Keratinocyte (primary cell): ENCODE results near the gene PTPN2. TPM values are rescaled to one million over a fixed set of nuclear protein-coding genes. Genes with fewer than 3 reads are reported as not detected.

Experiments used
- DNase-seq: peaks from one replicate; pipeline ENCODE4 v3.0.0-alpha.2; 2011; ENCODE audit warnings: low read depth, missing footprints, low spot score
- FAIRE-seq: peaks from 2 replicates; lab custom pipeline; 2011; peaks lifted over from hg19 to GRCh38; lab: Jason Lieb, UNC
- H2AFZ ChIP-seq: 2 replicates; pipeline ENCODE4 v1.6.0; 2012; ENCODE audit warnings: low read length, control low read depth, inconsistent platforms; ENCODE audit not compliant: control insufficient read depth
- H3K27ac ChIP-seq: 2 replicates; pipeline ENCODE4 v1.5.1; 2011; ENCODE audit warnings: low read length; ENCODE audit not compliant: control insufficient read depth, insufficient read depth
- H3K27me3 ChIP-seq: 3 replicates; pipeline ENCODE4 v1.6.0; 2011; ENCODE audit warnings: low read length; ENCODE audit not compliant: control insufficient read depth, insufficient read depth; ENCODE audit errors: extremely low read depth
- H3K36me3 ChIP-seq, 2 experiments: 2 replicates in 1 of 2; 3 replicates in 1 of 2; pipeline ENCODE4 v1.5.1; 2011; ENCODE audit warnings: low read length in 2 of 2, mild to moderate bottlenecking in 1 of 2; ENCODE audit not compliant: control insufficient read depth in 2 of 2, insufficient read depth in 2 of 2; ENCODE audit errors: extremely low read depth in 1 of 2
- H3K4me1 ChIP-seq: 3 replicates; pipeline ENCODE4 v1.5.1; 2011; ENCODE audit warnings: low read length; ENCODE audit not compliant: control insufficient read depth, insufficient read depth; ENCODE audit errors: extremely low read depth
- H3K4me2 ChIP-seq: 3 replicates; pipeline ENCODE4 v1.6.0; 2011; ENCODE audit warnings: low read depth, low read length; ENCODE audit not compliant: control insufficient read depth, insufficient read depth; ENCODE audit errors: extremely low read depth
- H3K4me3 ChIP-seq, 3 experiments: fragments of 200-600 bp in 1 of 3; sonication (generic) in 1 of 3; 2 replicates in 2 of 3; 3 replicates in 1 of 3; pipeline ENCODE4 v1.5.1; 2011 to 2016; ENCODE audit warnings: low read length in 3 of 3, mild to moderate bottlenecking in 3 of 3, control low read depth in 2 of 3, inconsistent platforms in 1 of 3, low read depth in 1 of 3, mixed read lengths in 1 of 3, mixed run types in 1 of 3, moderate library complexity in 1 of 3; ENCODE audit not compliant: control insufficient read depth in 2 of 3, insufficient read depth in 2 of 3; ENCODE audit errors: extremely low read depth in 1 of 3
- H3K79me2 ChIP-seq: 2 replicates; pipeline ENCODE4 v1.6.0; 2012; ENCODE audit warnings: low read length; ENCODE audit not compliant: control insufficient read depth, insufficient read depth
- H3K9ac ChIP-seq: 3 replicates; pipeline ENCODE4 v1.6.0; 2011; ENCODE audit warnings: low read length; ENCODE audit not compliant: control insufficient read depth, insufficient read depth; ENCODE audit errors: extremely low read depth
- H3K9me1 ChIP-seq: 3 replicates; pipeline ENCODE4 v1.6.0; 2011; ENCODE audit warnings: low read length; ENCODE audit not compliant: control insufficient read depth, insufficient read depth; ENCODE audit errors: extremely low read depth
- H3K9me3 ChIP-seq: 2 replicates; pipeline ENCODE4 v1.5.1; 2012; ENCODE audit warnings: low read depth, low read length; ENCODE audit not compliant: control insufficient read depth
- H4K20me1 ChIP-seq: 3 replicates; pipeline ENCODE4 v1.6.0; 2011; ENCODE audit warnings: low read length; ENCODE audit not compliant: control insufficient read depth, insufficient read depth; ENCODE audit errors: extremely low read depth
- EZH2 ChIP-seq: IDR thresholded peaks from one replicate; pipeline ENCODE4 v1.6.1; 2012; ENCODE audit warnings: inconsistent platforms, mild to moderate bottlenecking, low read length, moderate library complexity
- dilution Hi-C: fragments of 300-500 bp; cut with MboI; formaldehyde crosslinking; loops from one replicate; pipeline ENCODE4 v1.7.0; 2020; ENCODE audit warnings: low sequenced_read_pairs; ENCODE audit not compliant: extremely low pct_ligation_motif_present
- polyA plus RNA-seq, 5 experiments: library from polyadenylated mRNA; depleted of rRNA in 3 of 5; stranded (reverse) in 3 of 5; stranded (forward) in 1 of 5; unstranded in 1 of 5; fragments of >200 nt; gene quantifications; 1 replicate in 1 of 5; 2 replicates in 3 of 5; 3 replicates in 1 of 5; pipeline versions ENCODE4 v1.2.1 to v1.2.3, GENCODE V29; 2011 to 2012; ENCODE audit warnings: missing spikeins in 2 of 5, low read depth in 1 of 5, low replicate concordance in 1 of 5
- TF ChIP-seq, protein P1 (sequence below), 3 experiments: IDR thresholded peaks in 1 of 3; conservative IDR thresholded peaks in 1 of 3; optimal IDR thresholded peaks in 1 of 3; 2 replicates in 2 of 3; 3 replicates in 1 of 3; pipeline versions ENCODE3 to v1.5.1; 2011; ENCODE audit warnings: low read length in 3 of 3, mild to moderate bottlenecking in 3 of 3, moderate library complexity in 2 of 3, control low read depth in 1 of 3, inconsistent platforms in 1 of 3; ENCODE audit not compliant: insufficient read depth in 2 of 3; ENCODE audit errors: extremely low read depth in 1 of 3

Gene PTPN2
- polyA plus RNA-seq, 1 donor (not counting 4 experiments of a cell fraction or from before 2014, with no cell fraction given): 39.9 TPM

GRCh38 chr18:12769644-12770440 lies 114.2 kb downstream of the PTPN2 start:
- no peaks in the 10 kb centered on the region for H3K36me3 ChIP-seq
- no peaks in the 10 kb centered on the region for H3K79me2 ChIP-seq
- no peaks in the 10 kb centered on the region for H3K9me3 ChIP-seq
- dilution Hi-C loops: no loop called here
- no peak for DNase-seq
- no peaks in the 10 kb centered on the region for H3K9me1 ChIP-seq
- no peak overlapping the region for H3K27ac ChIP-seq
- FAIRE-seq: no peak
- H3K27me3 ChIP-seq: no peaks in the 10 kb centered on the region
- H2AFZ ChIP-seq: no peak overlapping the region
- H3K4me3 ChIP-seq: no peak overlapping the region
- no peaks in the 10 kb centered on the region for H3K4me1 ChIP-seq
- TF ChIP-seq, protein P1, sequence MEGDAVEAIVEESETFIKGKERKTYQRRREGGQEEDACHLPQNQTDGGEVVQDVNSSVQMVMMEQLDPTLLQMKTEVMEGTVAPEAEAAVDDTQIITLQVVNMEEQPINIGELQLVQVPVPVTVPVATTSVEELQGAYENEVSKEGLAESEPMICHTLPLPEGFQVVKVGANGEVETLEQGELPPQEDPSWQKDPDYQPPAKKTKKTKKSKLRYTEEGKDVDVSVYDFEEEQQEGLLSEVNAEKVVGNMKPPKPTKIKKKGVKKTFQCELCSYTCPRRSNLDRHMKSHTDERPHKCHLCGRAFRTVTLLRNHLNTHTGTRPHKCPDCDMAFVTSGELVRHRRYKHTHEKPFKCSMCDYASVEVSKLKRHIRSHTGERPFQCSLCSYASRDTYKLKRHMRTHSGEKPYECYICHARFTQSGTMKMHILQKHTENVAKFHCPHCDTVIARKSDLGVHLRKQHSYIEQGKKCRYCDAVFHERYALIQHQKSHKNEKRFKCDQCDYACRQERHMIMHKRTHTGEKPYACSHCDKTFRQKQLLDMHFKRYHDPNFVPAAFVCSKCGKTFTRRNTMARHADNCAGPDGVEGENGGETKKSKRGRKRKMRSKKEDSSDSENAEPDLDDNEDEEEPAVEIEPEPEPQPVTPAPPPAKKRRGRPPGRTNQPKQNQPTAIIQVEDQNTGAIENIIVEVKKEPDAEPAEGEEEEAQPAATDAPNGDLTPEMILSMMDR (optimal IDR thresholded peaks at IDR 0.05 in 1 of 3, IDR thresholded peaks at IDR 0.05 in 1 of 3, conservative IDR thresholded peaks at IDR 0.05 in 1 of 3; ENCODE audit: extremely low read depth in 1 of 3, insufficient read depth in 2 of 3, low read length in 3 of 3): no peak
- no peak for TF ChIP-seq EZH2
- no peaks in the 10 kb centered on the region for H4K20me1 ChIP-seq
- H3K9ac ChIP-seq: no peak overlapping the region
- H3K4me2 ChIP-seq: no peak overlapping the region

DNA sequence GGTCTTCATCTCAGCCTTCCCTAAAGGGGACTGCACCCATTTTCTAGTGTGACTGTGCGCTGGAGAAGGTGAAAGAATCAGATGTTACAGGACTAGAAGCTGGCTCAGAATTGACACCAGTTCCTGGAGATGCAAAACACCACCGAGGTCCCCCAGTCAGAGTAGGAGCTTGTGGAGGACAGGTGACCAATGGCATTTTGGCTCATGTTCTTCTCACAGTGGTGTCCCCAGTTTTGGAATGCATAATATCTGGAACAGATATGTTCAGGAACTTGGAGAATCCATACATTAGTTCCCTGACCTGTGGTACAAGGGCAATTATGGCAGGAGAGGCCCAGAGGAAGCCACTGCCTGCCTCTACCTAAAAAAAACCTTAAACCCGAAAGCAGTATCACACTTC lies 114.9 kb downstream of the PTPN2 start:
- H3K4me3 ChIP-seq: no peak overlapping the region
- H3K27me3 ChIP-seq: no peaks in the 10 kb centered on the region
- no peak overlapping the region for H2AFZ ChIP-seq
- no peak overlapping the region for H3K4me2 ChIP-seq
- H3K27ac ChIP-seq: no peak overlapping the region
- no peak for FAIRE-seq
- H3K36me3 ChIP-seq: no peaks in the 10 kb centered on the region
- no peaks in the 10 kb centered on the region for H3K9me1 ChIP-seq
- TF ChIP-seq EZH2: no peak
- TF ChIP-seq, protein P1 (optimal IDR thresholded peaks at IDR 0.05 in 1 of 3, IDR thresholded peaks at IDR 0.05 in 1 of 3, conservative IDR thresholded peaks at IDR 0.05 in 1 of 3; ENCODE audit: extremely low read depth in 1 of 3, insufficient read depth in 2 of 3, low read length in 3 of 3): no peak
- no peaks in the 10 kb centered on the region for H4K20me1 ChIP-seq
- H3K79me2 ChIP-seq: no peaks in the 10 kb centered on the region
- dilution Hi-C loops: no loop called here
- H3K9me3 ChIP-seq: no peaks in the 10 kb centered on the region
- H3K9ac ChIP-seq: no peak overlapping the region
- H3K4me1 ChIP-seq: no peaks in the 10 kb centered on the region
- no peak for DNase-seq
